Uterus (tissue), 4 donors: ENCODE measurements around the gene PRR5L. TPM values are rescaled to one million over a fixed set of nuclear protein-coding genes. Genes with fewer than 3 reads are reported as not detected.

Source experiments
- DNase-seq, 2 donors: peaks; one replicate each; pipeline ENCODE4 v3.0.0-alpha.2; 2019 to 2020
- H3K27ac ChIP-seq, 2 donors: fragments of 200-600 bp; sonication (generic); 1 replicate in 1 of 2; 2 replicates in 1 of 2; pipeline ENCODE4 v1.5.1; 2016 to 2018
- H3K27me3 ChIP-seq, 2 donors: fragments of 200-600 bp; sonication (generic); one replicate each; pipeline ENCODE4 v1.5.1; 2018 to 2019; ENCODE audit warnings: control low read depth in 1 of 2
- H3K36me3 ChIP-seq, 2 donors: fragments of 200-600 bp; sonication (generic); one replicate each; pipeline ENCODE4 v1.5.1; 2019; ENCODE audit warnings: control low read depth in 1 of 2
- H3K4me1 ChIP-seq, 2 donors: fragments of 200-600 bp; sonication (generic); one replicate each; pipeline ENCODE4 v1.5.1; 2018 to 2019; ENCODE audit warnings: control low read depth in 1 of 2
- H3K4me3 ChIP-seq, 2 donors: fragments of 200-600 bp; sonication (generic); 1 replicate in 1 of 2; 2 replicates in 1 of 2; pipeline ENCODE4 v1.5.1; 2018 to 2019; ENCODE audit warnings: mild to moderate bottlenecking in 1 of 2
- H3K9me3 ChIP-seq, 2 donors: fragments of 200-600 bp; sonication (generic); one replicate each; pipeline ENCODE4 v1.5.1; 2019; ENCODE audit warnings: control low read depth in 1 of 2
- POLR2A ChIP-seq, 2 donors: fragments of 450-650 bp; IDR thresholded peaks; one replicate each; pipeline ENCODE4 v1.6.1; 2016; ENCODE audit warnings: antibody characterized with exemption in 2 of 2, mild to moderate bottlenecking in 1 of 2, moderate library complexity in 1 of 2
- intact Hi-C: fragments of 100-400 bp; cut with DNase I; formaldehyde crosslinking; loops from one replicate; pipeline ENCODE4 v1.15.1; 2023; ENCODE audit warnings: low total_unique reads
- total RNA-seq, 4 donors: library from RNA; depleted of rRNA in 3 of 4; stranded (reverse); fragments of >200 nt in 3 of 4; gene quantifications; one replicate each; pipeline versions ENCODE4 v1.1.0 to v1.2.4, GENCODE V29; 2014 to 2023
- TF ChIP-seq, protein P1 (sequence below), 4 experiments: fragments of 200-600 bp in 2 of 4; fragments of 450-650 bp in 2 of 4; sonication (generic) in 2 of 4; IDR thresholded peaks; one replicate each; pipeline ENCODE4 v1.5.1; 2016 to 2019; ENCODE audit warnings: antibody characterized with exemption in 4 of 4, mild to moderate bottlenecking in 2 of 4, moderate library complexity in 1 of 4
- donor health status: DM: yes; HTN: yes; CAD: no.

Gene PRR5L
- total RNA-seq, 4 donors from 2014 or later, result 7.7 to 62.1 (median 27.8) TPM

DNA sequence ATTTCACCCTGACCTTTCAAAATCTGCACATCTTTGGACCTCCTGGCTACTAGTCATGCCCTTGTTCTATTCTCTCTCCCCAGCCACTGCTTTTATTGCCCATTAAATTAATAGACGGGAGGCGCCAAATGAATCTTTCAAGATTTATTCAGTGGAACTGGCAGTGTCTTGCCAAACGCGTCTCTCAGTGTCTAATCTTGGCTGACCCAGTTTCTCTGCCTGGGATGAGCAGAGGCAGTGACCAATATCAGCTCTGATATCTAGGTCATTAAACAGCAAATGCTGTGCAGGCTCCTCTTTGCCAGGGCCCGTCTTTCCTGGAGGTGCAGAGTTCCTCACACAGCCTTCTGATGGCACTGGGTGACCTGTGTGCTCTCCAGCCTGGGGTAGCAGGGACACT is 140.0 kb downstream of the PRR5L start:
- H3K27ac ChIP-seq, result no peak overlapping the region
- no peaks in the 10 kb centered on the region for H3K27me3 ChIP-seq
- intact Hi-C loops, result no loop called here
- no peaks in the 10 kb centered on the region for H3K36me3 ChIP-seq
- peaks cover 0 to 3% of the 10 kb centered on the region in 2 donors for H3K4me1 ChIP-seq
- H3K4me3 ChIP-seq, result no peak overlapping the region
- no peaks in the 10 kb centered on the region for H3K9me3 ChIP-seq
- no peak for DNase-seq
- no peak for TF ChIP-seq POLR2A (IDR thresholded peaks at IDR 0.05)
- TF ChIP-seq, protein P1, sequence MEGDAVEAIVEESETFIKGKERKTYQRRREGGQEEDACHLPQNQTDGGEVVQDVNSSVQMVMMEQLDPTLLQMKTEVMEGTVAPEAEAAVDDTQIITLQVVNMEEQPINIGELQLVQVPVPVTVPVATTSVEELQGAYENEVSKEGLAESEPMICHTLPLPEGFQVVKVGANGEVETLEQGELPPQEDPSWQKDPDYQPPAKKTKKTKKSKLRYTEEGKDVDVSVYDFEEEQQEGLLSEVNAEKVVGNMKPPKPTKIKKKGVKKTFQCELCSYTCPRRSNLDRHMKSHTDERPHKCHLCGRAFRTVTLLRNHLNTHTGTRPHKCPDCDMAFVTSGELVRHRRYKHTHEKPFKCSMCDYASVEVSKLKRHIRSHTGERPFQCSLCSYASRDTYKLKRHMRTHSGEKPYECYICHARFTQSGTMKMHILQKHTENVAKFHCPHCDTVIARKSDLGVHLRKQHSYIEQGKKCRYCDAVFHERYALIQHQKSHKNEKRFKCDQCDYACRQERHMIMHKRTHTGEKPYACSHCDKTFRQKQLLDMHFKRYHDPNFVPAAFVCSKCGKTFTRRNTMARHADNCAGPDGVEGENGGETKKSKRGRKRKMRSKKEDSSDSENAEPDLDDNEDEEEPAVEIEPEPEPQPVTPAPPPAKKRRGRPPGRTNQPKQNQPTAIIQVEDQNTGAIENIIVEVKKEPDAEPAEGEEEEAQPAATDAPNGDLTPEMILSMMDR (IDR thresholded peaks at IDR 0.05), result no peak

DNA sequence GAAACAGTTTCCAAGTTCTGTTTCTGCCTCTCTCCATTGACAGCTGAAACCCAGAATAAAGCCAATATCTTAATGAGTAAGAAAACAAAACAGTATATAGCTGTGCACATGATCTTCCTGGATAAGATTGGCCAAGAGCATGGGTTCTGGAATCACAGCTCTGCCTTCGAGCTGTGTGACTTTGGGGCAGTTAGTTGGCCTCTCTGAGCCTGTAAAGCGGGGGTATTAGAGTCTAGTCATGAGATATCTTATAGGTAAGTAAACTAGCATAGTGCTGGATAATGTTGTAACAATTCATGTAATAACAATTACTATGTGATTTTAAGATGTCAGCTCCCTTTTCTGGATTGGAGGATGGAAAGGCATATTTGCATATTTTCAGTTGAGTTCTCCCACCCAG is 140.5 kb downstream of the PRR5L start:
- intact Hi-C loops, result no loop called here
- Histone ChIP-seq H3K36me3 (no peaks in the 10 kb centered on the region), H3K9me3 (peaks cover 0 to 1% of the 10 kb centered on the region in 2 donors), H3K27me3 (no peaks in the 10 kb centered on the region), H3K27ac (no peak overlapping the region), H3K4me3 (no peak overlapping the region), H3K4me1 (peaks cover 0 to 3% of the 10 kb centered on the region in 2 donors)
- no peak for TF ChIP-seq POLR2A (IDR thresholded peaks at IDR 0.05)
- TF ChIP-seq, protein P1 (IDR thresholded peaks at IDR 0.05), result no peak
- no peak for DNase-seq

DNA sequence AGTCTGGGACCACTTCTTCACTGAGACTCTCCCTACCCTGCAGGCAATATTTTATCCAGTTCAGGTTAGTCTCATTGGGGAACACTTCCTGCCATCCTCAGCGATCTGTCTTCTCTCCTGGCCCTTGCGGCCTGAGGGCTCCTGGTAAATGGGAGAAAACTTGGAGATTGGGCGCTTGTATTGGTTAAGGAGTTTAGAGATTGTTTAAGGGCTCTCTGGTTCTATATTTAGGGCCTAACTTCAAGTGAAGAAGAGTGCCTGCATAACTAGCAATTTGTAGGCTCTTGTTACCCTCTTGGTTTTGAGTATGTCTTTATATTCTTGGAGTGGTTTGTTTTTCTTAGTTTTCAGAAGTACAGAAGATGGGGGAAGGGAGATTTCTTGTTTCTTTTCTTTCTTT is 141.3 kb downstream of the PRR5L start:
- H3K36me3 ChIP-seq, result no peaks in the 10 kb centered on the region
- TF ChIP-seq, protein P1 (IDR thresholded peaks at IDR 0.05), result no peak
- no peak for TF ChIP-seq POLR2A (IDR thresholded peaks at IDR 0.05)
- H3K4me3 ChIP-seq, result no peak overlapping the region
- peaks cover 0 to 7% of the 10 kb centered on the region in 2 donors for H3K9me3 ChIP-seq
- H3K4me1 ChIP-seq, result peaks cover 0 to 3% of the 10 kb centered on the region in 2 donors
- H3K27me3 ChIP-seq, result no peaks in the 10 kb centered on the region
- no peak overlapping the region for H3K27ac ChIP-seq
- intact Hi-C loops, result no loop called here
- DNase-seq, result no peak

DNA sequence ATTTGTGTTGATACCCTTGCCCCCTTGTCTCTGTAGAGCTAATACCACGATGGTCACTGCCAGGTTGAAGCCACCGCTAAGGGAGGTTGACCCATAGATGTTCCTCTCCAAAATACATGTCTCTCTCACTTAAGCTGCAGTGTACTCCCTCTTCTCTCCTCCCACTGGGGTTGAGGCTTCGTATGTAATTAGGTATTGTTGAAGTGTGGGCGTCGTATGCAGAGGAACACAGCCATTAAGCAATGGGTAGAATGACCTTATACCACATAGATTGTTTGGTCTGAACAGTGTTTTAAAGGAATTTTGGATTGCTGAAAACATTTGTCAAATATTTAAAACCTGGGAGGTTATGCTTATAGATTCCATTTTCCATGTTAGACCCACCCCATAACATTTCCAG is 142.0 kb downstream of the PRR5L start:
- Histone ChIP-seq H3K9me3 (peaks cover 0 to 7% of the 10 kb centered on the region in 2 donors), H3K36me3 (no peaks in the 10 kb centered on the region), H3K27ac (no peak overlapping the region), H3K27me3 (no peaks in the 10 kb centered on the region), H3K4me3 (no peak overlapping the region), H3K4me1 (no peaks in the 10 kb centered on the region)
- TF ChIP-seq, protein P1 (IDR thresholded peaks at IDR 0.05), result no peak
- no peak for TF ChIP-seq POLR2A (IDR thresholded peaks at IDR 0.05)
- no peak for DNase-seq
- intact Hi-C loops, result no loop called here

DNA sequence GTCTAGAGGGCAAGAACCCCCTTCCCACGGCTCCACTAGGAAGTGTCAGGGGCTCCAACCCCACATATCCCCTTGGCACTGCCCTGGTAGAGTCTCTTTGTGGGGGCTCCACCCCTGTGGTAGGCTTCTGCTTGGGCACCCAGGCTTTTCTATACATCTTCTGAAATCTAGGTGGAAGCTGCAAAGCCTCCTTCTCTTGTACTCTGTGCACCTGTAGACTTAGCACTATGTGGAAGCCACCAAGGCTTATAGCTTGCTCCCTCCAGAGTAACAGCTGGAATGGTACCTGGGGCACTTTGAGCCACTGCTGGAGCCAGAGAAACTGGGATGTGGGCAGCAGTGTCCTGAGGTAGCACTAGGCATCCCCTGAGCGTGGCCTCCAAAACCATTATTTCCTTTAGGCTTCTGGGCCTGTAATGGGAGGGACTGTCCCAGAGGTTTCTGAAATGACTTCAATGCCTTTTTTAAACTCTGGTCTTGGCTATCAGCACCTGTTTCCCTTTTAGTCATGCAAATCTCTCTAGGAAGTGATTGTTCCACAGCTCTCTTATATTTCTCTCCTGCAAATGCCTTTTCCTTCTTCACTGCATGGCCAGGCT is 145.6 kb downstream of the PRR5L start:
- no peaks in the 10 kb centered on the region for H3K36me3 ChIP-seq
- H3K27me3 ChIP-seq, result no peaks in the 10 kb centered on the region
- no peak overlapping the region for H3K4me3 ChIP-seq
- no peaks in the 10 kb centered on the region for H3K4me1 ChIP-seq
- no peak for DNase-seq
- TF ChIP-seq, protein P1 (IDR thresholded peaks at IDR 0.05), result no peak
- TF ChIP-seq POLR2A (IDR thresholded peaks at IDR 0.05), result no peak
- peaks cover 0 to 7% of the 10 kb centered on the region in 2 donors for H3K9me3 ChIP-seq
- intact Hi-C loops, result no loop called here
- H3K27ac ChIP-seq, result no peak overlapping the region
